SJSA1 (cell line): ENCODE results near the gene GPR65. TPM values are rescaled to one million over a fixed set of nuclear protein-coding genes. Genes with fewer than 3 reads are reported as not detected.
A peak's percentile ranks its signal among the peaks of the same experiment; 100 is the strongest.
"Not testable (repeated sequence)": the region's sequence is repeated elsewhere in the genome, so short reads cannot be mapped to it uniquely, and the experiment has no call there.

ENCODE experiments used
- DNase-seq, 2 experiments: peaks; one replicate each; pipeline ENCODE4 v3.0.0-alpha.2; 2015 to 2020; ENCODE audit warnings: low spot score in 2 of 2, low read depth in 1 of 2
- H3K27ac ChIP-seq: fragments of 250-450 bp; sonication (Bioruptor Pico); 2 replicates; pipeline ENCODE4 v1.5.1; 2020; ENCODE audit warnings: mild to moderate bottlenecking, moderate library complexity
- H3K27me3 ChIP-seq: fragments of 250-450 bp; sonication (Bioruptor Pico); replicated peaks from 2 replicates; pipeline ENCODE4 v1.5.1; 2020; ENCODE audit warnings: mild to moderate bottlenecking, moderate library complexity
- H3K36me3 ChIP-seq: fragments of 250-450 bp; sonication (Bioruptor Pico); 2 replicates; pipeline ENCODE4 v1.5.1; 2020; ENCODE audit warnings: mild to moderate bottlenecking
- H3K4me1 ChIP-seq: fragments of 250-450 bp; sonication (Bioruptor Pico); replicated peaks from 2 replicates; pipeline ENCODE4 v1.6.1; 2021; ENCODE audit warnings: mild to moderate bottlenecking
- H3K4me3 ChIP-seq: fragments of 250-450 bp; sonication (Bioruptor Pico); 2 replicates; pipeline ENCODE4 v1.5.1; 2020; ENCODE audit warnings: mild to moderate bottlenecking
- H3K9me3 ChIP-seq: fragments of 250-450 bp; sonication (Bioruptor Pico); replicated peaks from 2 replicates; pipeline ENCODE4 v1.5.1; 2020; ENCODE audit warnings: mild to moderate bottlenecking
- total RNA-seq: library from RNA; depleted of rRNA; stranded (reverse); fragments of >200 nt; shearing (Covaris generic); gene quantifications from 2 replicates; pipeline ENCODE4 v1.2.3, GENCODE V29; 2014

The GPR65 gene
- total RNA-seq, 1 experiment from 2014 or later = 1.9 TPM

DNA sequence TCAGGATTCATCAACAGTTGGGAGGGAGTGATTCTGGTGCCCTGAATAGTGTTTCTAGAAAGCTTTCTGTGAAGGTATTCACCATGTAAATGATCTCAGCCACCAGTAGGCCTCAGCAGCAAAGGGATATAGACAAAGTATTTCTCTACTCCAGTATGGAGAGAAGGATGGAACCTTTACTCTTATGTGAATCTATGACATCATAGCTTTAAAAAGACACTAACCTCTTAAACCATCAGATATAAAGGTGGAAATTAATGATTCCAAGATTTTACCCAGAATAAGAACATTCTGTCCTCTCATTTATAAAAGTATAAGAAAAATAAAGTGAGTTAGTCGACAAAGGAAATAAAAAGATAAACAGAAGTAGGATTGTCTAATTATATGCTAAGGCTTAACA is 4.6 kb downstream of the GPR65 start:
- H3K4me1 ChIP-seq = peaks cover 21% of the 10 kb centered on the region
- no peaks in the 10 kb centered on the region for H3K27me3 ChIP-seq
- H3K9me3 ChIP-seq = no peaks in the 10 kb centered on the region
- H3K4me3 ChIP-seq = no peak overlapping the region
- no peak for DNase-seq
- H3K27ac ChIP-seq = no peak overlapping the region
- H3K36me3 ChIP-seq = no peaks in the 10 kb centered on the region

DNA sequence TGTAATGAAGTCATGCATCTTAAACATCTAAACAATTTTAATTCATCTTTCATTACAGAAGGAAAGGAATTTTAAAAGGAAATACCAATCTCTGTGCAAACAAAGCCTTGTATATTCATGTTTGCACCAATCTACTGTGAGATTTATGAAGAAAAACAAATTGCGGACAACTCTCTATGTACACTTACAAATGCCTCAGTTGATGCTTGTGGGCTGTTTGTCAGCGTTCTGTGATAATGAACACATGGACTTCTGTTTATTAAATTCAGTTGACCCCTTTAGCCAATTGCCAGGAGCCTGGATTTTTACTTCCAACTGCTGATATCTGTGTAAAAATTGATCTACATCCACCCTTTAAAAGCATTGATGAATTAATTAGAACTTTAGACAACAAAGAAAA is 5.4 kb downstream of the GPR65 start:
- no peaks in the 10 kb centered on the region for H3K27me3 ChIP-seq
- no peak overlapping the region for H3K27ac ChIP-seq
- no peak for DNase-seq
- peaks cover 21% of the 10 kb centered on the region for H3K4me1 ChIP-seq
- H3K4me3 ChIP-seq = no peak overlapping the region
- no peaks in the 10 kb centered on the region for H3K9me3 ChIP-seq
- no peaks in the 10 kb centered on the region for H3K36me3 ChIP-seq

DNA sequence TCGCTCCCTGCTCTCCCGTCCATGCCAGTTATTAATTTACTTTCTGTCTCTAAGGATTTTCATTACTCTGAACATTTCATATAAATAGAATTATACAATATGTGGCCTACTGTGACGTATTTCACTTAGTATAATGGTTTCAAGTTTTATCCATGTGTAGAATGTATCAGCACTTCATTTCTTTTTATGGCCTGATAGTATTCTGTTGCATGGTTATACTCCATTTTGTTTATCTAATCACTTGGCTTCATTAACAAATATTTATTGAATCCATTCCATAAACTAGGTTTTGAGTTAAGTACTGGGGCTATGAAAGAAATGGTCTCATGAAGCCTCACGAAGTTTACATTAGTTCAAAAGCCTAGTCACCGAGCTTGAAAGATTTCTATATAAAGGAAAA is 7.6 kb downstream of the GPR65 start:
- Histone ChIP-seq H3K4me3 (no peak overlapping the region), H3K27me3 (no peaks in the 10 kb centered on the region), H3K36me3 (no peaks in the 10 kb centered on the region), H3K9me3 (no peaks in the 10 kb centered on the region), H3K4me1 (peaks cover 21% of the 10 kb centered on the region), H3K27ac (no peak overlapping the region)
- DNase-seq = no peak

DNA sequence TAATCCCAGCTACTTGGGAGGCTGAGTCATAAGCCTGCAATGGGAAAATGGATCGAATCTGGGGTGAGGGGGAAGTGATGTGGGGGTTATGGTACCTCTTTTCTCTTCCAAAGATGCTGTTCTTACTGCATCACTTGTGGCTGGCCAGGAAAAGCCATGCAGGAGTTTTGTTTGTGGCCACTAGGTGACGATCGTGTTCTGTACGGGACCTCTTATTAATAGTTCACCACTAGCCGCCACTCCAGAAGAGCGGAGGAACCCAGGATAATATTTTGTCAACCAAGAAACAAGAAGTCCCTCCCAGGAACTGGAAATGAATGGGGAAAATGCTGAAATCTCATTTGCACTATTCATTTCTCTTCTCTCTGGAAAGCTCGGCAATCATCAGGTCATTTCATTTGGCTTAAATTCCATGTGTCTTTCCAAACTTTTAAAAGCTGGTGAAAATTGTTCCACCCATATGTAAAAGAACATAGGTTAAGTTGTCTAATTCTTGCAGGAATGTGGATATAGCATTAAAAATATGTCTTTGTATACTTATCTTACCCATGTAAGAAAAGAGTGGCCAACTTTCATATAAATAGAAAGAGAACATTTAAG is 8.9 kb downstream of the GPR65 start:
- H3K4me3 ChIP-seq = no peak overlapping the region
- no peak overlapping the region for H3K27ac ChIP-seq
- H3K9me3 ChIP-seq = no peaks in the 10 kb centered on the region
- H3K36me3 ChIP-seq = no peaks in the 10 kb centered on the region
- DNase-seq = peak in 1 of 2 experiments; percentile 46
- peaks cover 21% of the 10 kb centered on the region for H3K4me1 ChIP-seq
- no peaks in the 10 kb centered on the region for H3K27me3 ChIP-seq

DNA sequence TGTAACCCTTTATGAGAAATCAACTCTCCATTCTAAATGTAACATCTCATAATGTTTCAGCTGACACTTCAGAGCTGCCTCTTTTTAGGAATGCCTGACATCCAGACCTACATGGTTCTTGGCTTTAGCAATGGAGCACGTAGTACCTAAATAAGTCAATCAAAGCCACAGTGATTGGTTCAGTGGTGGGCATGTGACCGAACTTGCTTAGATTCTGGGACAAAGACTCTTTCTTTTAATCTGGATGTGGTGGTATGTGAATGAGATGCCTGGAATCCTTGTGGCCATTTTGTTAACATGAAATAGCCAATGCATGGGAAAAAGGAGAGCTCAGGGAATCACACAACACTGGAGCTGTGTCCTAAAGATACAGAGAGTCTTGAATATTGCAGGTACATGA is 11.8 kb downstream of the GPR65 start:
- no peak for DNase-seq
- Histone ChIP-seq H3K27ac (no peak overlapping the region), H3K4me3 (no peak overlapping the region), H3K9me3 (no peaks in the 10 kb centered on the region), H3K27me3 (no peaks in the 10 kb centered on the region), H3K4me1 (peaks cover under 1% of the 10 kb centered on the region; the same call in 1 of the 2 replicates), H3K36me3 (no peaks in the 10 kb centered on the region)

DNA sequence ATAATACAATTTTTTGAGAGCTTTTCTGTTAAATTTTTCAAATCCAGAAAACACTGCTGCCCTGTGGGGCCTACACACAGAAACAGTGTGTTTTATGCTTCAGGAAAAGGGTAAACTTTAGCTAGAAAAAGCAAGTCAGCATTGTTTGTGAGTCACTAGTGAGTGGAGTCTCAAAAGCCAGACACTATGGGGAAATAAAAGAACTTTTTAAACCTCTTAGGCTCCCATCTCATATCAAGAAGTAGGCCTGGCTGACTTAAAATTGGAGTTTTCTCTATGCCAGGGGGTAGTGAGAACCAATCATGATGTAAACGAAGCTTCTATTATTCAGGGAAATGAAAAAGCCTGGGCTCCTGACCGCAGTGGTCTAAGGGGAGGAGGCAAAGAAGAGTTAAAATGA is 12.6 kb downstream of the GPR65 start:
- Histone ChIP-seq H3K4me1 (no peaks in the 10 kb centered on the region), H3K4me3 (no peak overlapping the region), H3K27me3 (no peaks in the 10 kb centered on the region), H3K36me3 (no peaks in the 10 kb centered on the region), H3K9me3 (no peaks in the 10 kb centered on the region), H3K27ac (no peak overlapping the region)
- DNase-seq = no peak

DNA sequence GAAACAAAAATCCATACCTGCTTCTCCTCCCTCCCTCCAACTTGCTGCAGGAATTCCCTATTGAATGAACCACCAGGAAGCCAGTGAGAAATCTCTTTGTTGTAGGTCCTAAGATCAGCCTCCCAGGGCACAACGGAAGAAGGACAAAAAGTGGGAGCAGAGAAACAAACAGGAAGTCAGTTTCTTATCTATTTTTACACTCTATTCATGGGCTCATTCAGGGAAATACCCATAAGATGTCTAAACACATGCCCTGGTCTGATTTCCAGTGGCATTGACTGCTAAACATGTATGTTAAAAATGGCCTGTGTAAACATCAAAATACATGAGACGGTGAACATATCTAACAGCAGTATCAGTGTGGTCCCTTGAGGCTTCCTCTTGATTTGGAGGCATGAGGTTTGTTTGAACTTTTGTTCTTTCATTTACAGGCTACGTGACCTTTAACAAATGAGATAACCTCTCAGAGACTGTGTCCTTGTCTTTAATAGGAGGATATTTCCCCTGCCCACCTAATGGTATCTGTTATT is 18.8 kb downstream of the GPR65 start:
- Histone ChIP-seq H3K4me1 (no peaks in the 10 kb centered on the region), H3K27ac (no peak overlapping the region), H3K9me3 (no peaks in the 10 kb centered on the region), H3K27me3 (no peaks in the 10 kb centered on the region), H3K4me3 (no peak overlapping the region), H3K36me3 (no peaks in the 10 kb centered on the region)
- DNase-seq = no peak

DNA sequence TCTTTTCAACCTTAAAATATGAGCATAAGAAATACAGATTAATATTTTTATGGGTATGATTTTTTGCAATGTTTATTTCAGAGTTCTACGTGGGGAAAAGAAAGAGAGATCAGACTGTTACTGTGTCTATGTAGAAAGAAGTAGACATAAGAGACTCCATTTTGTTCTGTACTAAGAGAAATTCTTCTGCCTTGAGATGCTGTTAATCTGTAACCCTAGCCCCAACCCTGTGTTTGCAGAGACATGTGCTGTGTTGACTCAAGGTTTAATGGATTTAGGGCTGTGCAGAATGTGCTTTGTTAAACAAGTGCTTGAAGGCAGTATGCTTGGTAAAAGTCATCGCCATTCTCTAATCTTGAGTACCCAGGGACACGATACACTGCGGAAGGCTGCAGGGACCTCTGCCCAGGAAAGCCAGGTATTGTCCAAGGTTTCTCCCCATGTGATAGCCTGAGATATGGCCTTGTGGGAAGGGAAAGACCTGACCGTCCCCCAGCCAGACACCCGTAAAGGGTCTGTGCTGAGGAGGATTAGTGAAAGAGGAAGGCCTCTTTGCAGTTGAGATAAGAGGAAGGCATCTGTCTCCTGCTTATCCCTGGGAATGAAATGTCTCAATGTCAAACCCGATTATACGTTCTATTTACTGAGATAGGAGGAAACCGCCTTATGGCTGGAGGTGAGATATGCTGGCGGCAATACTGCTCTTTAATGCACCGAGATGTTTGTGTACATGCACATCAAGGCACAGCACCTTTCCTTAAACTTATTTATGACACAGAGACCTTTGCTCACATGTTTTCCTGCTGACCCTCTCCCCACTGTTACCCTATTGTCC is 19.5 kb downstream of the GPR65 start:
- H3K36me3 ChIP-seq, H3K4me3 ChIP-seq, H3K27me3 ChIP-seq, H3K27ac ChIP-seq, H3K4me1 ChIP-seq, DNase-seq, H3K9me3 ChIP-seq: not testable (repeated sequence)

DNA sequence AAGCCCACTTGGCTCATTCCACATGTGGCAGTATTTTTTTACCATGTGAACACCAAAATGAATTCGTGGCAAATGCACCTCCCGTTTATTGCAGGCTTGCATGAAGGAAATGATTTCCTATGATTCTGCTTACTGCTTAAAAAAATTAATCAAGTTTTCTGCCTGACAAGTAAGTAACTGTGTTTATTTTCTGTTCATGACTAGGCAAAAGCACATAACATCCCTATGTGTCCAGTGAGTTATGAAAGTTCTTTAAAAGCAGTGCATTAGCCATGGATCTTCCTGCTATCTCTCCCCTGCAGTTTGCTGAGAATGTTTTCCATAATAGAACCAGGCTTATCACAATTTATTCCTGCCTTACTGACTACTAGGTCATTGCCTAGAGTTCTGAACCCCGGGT is 20.4 kb downstream of the GPR65 start:
- Histone ChIP-seq H3K27me3 (no peaks in the 10 kb centered on the region), H3K4me1 (no peaks in the 10 kb centered on the region), H3K4me3 (no peak overlapping the region), H3K36me3 (no peaks in the 10 kb centered on the region), H3K27ac (no peak overlapping the region), H3K9me3 (no peaks in the 10 kb centered on the region)
- no peak for DNase-seq

DNA sequence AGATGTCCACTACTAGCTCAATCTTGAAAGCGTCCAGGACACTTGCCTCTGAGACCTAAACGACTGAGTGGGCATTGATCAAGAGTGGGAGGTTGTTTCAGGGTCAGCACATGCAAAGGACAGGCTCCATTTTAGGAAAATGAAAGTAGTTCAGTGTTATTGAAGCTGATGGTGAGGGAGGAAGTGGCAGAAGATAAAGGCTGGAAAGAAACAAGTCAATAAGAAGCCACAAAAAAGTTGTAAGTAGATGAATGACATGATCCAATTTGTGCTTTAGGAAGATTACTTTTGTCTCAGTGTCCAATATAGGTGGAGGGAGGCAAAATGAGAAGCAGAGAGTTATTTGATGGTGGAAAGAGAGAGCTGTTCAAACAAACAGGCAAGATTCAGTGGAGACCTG is 22.0 kb downstream of the GPR65 start:
- H3K36me3 ChIP-seq = no peaks in the 10 kb centered on the region
- no peak for DNase-seq
- H3K4me1 ChIP-seq = no peaks in the 10 kb centered on the region
- H3K27ac ChIP-seq = no peak overlapping the region
- no peaks in the 10 kb centered on the region for H3K27me3 ChIP-seq
- no peaks in the 10 kb centered on the region for H3K9me3 ChIP-seq
- H3K4me3 ChIP-seq = no peak overlapping the region

DNA sequence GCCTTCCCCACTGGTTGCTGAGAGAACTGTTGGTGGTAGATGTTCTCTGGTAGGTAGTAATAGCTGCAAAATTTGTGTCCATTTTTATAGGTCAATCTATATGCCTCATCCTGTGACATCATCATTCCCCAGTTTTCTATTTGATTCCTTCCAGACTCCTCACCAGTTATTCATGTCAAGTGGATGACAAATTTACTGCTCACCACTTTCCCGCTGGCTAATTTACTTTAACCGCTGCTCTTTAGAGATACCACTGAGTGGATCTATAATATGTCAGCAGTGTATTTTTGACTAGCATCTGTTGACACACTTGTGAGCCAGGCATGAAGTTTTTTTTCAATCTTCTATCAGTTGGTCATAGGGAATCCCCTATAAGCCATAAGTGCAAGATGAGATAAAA is 24.6 kb downstream of the GPR65 start:
- DNase-seq = no peak
- Histone ChIP-seq H3K4me1 (no peaks in the 10 kb centered on the region), H3K27me3 (no peaks in the 10 kb centered on the region), H3K4me3 (no peak overlapping the region), H3K27ac (no peak overlapping the region), H3K9me3 (no peaks in the 10 kb centered on the region), H3K36me3 (no peaks in the 10 kb centered on the region)

DNA sequence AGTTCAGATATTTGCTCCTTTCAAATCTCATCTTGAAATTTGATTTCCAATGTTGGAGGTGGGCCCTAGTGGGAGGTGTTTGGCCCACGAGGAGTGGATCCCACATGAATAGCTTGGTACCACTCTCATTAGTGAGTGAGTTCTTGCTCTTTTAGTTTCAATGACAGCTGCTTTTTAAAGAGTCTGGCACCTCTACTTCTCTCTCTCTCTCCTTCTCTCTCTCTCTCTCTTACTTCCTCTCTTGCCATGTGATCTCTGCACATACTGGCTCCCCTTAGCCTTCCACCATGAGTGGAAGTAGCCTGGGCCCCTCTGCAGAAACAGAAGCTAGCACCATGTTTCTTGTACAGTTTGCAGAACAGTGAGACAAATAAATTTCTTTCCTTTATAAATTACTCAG is 25.1 kb downstream of the GPR65 start:
- Histone ChIP-seq H3K27me3 (no peaks in the 10 kb centered on the region), H3K4me1 (no peaks in the 10 kb centered on the region), H3K27ac (no peak overlapping the region), H3K4me3 (no peak overlapping the region), H3K36me3 (no peaks in the 10 kb centered on the region), H3K9me3 (no peaks in the 10 kb centered on the region)
- DNase-seq = no peak

DNA sequence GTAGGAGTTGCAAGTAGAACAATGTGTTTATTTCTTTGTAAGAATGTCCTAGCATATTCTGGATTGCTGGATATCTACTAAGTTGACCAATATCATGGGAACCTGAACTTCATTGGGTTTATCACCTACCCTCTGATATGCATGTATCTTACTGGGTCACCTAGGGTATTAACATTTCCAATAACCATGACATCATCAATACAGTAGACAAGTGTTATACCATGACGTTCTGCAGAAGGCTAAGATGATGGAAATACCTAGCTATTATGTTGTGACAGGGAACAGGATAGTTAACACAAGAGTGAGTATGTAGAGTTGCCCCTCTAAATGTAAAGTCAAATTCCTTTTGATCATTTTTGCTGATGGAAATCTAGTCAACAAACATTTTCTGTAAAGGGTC is 26.0 kb downstream of the GPR65 start:
- DNase-seq = no peak
- Histone ChIP-seq H3K27me3 (no peaks in the 10 kb centered on the region), H3K9me3 (no peaks in the 10 kb centered on the region), H3K36me3 (no peaks in the 10 kb centered on the region), H3K4me1 (no peaks in the 10 kb centered on the region), H3K27ac (no peak overlapping the region), H3K4me3 (no peak overlapping the region)

DNA sequence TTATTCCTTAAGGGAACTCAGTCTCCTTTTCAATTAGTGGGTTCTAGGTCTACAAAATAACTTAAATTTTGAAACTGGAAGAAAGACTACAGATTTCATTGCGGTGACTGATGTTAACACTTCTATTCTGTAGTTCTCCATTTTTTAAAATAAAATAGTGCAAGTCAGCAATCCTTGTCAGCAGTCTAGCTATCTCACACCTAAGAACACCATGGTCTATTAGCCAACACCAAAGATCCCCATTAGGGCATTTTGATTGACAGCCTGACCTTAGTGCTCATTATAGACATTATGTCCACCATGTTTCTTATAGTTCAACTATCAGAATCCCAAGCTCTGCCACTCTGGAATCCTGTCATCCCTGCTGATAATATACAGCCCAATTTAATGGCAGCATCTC is 27.4 kb downstream of the GPR65 start:
- Histone ChIP-seq H3K27ac (no peak overlapping the region), H3K9me3 (no peaks in the 10 kb centered on the region), H3K36me3 (no peaks in the 10 kb centered on the region), H3K4me3 (no peak overlapping the region), H3K4me1 (no peaks in the 10 kb centered on the region), H3K27me3 (no peaks in the 10 kb centered on the region)
- no peak for DNase-seq
